HCT116 (cell line): Measurements from ENCODE around the gene TMA7. TPM values are rescaled to one million over a fixed set of nuclear protein-coding genes. Genes with fewer than 3 reads are reported as not detected.

Experiments used
- ATAC-seq: fragments of 200-7000 bp; cut with Tn5 transposase; 2 replicates; pipeline ENCODE4 v1.9.1; 2020; ENCODE audit warnings: mild to moderate bottlenecking, moderate library complexity
- BruUV-seq: library from RNA; stranded (reverse); fragments of 400-500 nt; replicated peaks from 2 replicates; lab custom pipeline; 2021; lab: Mats Ljungman, UMichigan
- CTCF ChIA-PET: fragments of 300-600 bp; sonication (Branson Sonifier 250); formaldehyde crosslinking; loops from one replicate; lab custom pipeline; 2021; ENCODE audit warnings: antibody characterized with exemption; lab: Charles Lee
- POLR2A ChIA-PET: fragments of 300-600, 350-600 bp; sonication (Branson Sonifier 250); formaldehyde crosslinking; loops from one replicate; lab custom pipeline; 2021; ENCODE audit warnings: antibody characterized with exemption; lab: Charles Lee
- RAD21 ChIA-PET, 2 experiments: fragments of 300-600 bp; sonication (Branson Sonifier 250); formaldehyde crosslinking; loops; one replicate each; lab custom pipeline; 2023; ENCODE audit warnings: low total read pairs in 2 of 2; ENCODE audit not compliant: uncharacterized antibody in 2 of 2, unreplicated experiment in 2 of 2, low non-redundant PET in 1 of 2; lab: Charles Lee
- DNase-seq: peaks from one replicate; pipeline ENCODE4 v3.0.0-alpha.2; 2010; ENCODE audit warnings: low read depth, low spot score
- H2AFZ ChIP-seq: fragments of 200-600 bp; shearing (Covaris generic), sonication (generic); 2 replicates; pipeline ENCODE4 v1.6.1; 2017; ENCODE audit warnings: low read depth, mixed run types, mixed read lengths, antibody characterized with exemption, low read length; ENCODE audit not compliant: poor library complexity, severe bottlenecking
- H3K27ac ChIP-seq: 2 replicates; pipeline ENCODE4 v1.5.1; 2012; ENCODE audit warnings: low read depth, low read length
- H3K27me3 ChIP-seq: fragments of 200-600 bp; sonication (generic); 2 replicates; pipeline ENCODE4 v1.6.1; 2016; ENCODE audit warnings: mixed run types, low read length, mixed read lengths; ENCODE audit not compliant: insufficient read depth
- H3K36me3 ChIP-seq, 2 experiments: fragments of 200-500 bp in 1 of 2; fragments of 200-600 bp in 1 of 2; sonication (Bioruptor generic) in 1 of 2; sonication (generic) in 1 of 2; 2 replicates each; pipeline versions ENCODE4 v1.5.1 to v1.6.1; 2014 to 2016; ENCODE audit warnings: low read length in 2 of 2, inconsistent platforms in 1 of 2, mixed read lengths in 1 of 2, mixed run types in 1 of 2; ENCODE audit not compliant: insufficient read depth in 2 of 2, control insufficient read depth in 1 of 2
- H3K4me1 ChIP-seq, 2 experiments: fragments of 200-600 bp in 1 of 2; sonication (generic) in 1 of 2; 2 replicates each; pipeline versions ENCODE4 v1.5.1 to v1.6.1; 2012 to 2017; ENCODE audit warnings: low read length in 2 of 2, inconsistent platforms in 1 of 2, mild to moderate bottlenecking in 1 of 2, mixed read lengths in 1 of 2, mixed run types in 1 of 2, moderate library complexity in 1 of 2; ENCODE audit not compliant: insufficient read depth in 2 of 2, control insufficient read depth in 1 of 2
- H3K4me2 ChIP-seq: fragments of 200-600 bp; sonication (generic); 2 replicates; pipeline ENCODE4 v1.6.1; 2017; ENCODE audit warnings: mixed run types, low read length, mixed read lengths
- H3K4me3 ChIP-seq, 2 experiments: fragments of 200-600 bp in 1 of 2; sonication (generic) in 1 of 2; replicated peaks in 1 of 2; 2 replicates each; pipeline ENCODE4 v1.5.1; 2011 to 2016; ENCODE audit warnings: low read length in 2 of 2, control low read depth in 1 of 2, low read depth in 1 of 2, mild to moderate bottlenecking in 1 of 2, mixed read lengths in 1 of 2, mixed run types in 1 of 2
- H3K79me2 ChIP-seq: fragments of 200-600 bp; sonication (generic); 2 replicates; pipeline ENCODE4 v1.6.1; 2017; ENCODE audit warnings: mild to moderate bottlenecking, mixed run types, low read length, moderate library complexity, mixed read lengths; ENCODE audit not compliant: insufficient read depth
- H3K9ac ChIP-seq: fragments of 200-600 bp; sonication (generic); 2 replicates; pipeline ENCODE4 v1.6.1; 2016; ENCODE audit warnings: low read length, mixed read lengths
- H3K9me2 ChIP-seq: fragments of 200-600 bp; sonication (generic), shearing (Covaris generic); 2 replicates; pipeline ENCODE4 v1.6.1; 2017; ENCODE audit warnings: mixed run types, mild to moderate bottlenecking, moderate library complexity; ENCODE audit not compliant: insufficient read depth
- H3K9me3 ChIP-seq, 2 experiments: fragments of 200-500 bp in 1 of 2; fragments of 200-600 bp in 1 of 2; sonication (Bioruptor generic) in 1 of 2; sonication (generic) in 1 of 2; 2 replicates each; pipeline ENCODE4 v1.6.1; 2014 to 2017; ENCODE audit warnings: low read length in 2 of 2, mixed read lengths in 2 of 2, inconsistent platforms in 1 of 2, low read depth in 1 of 2, mild to moderate bottlenecking in 1 of 2, mixed run types in 1 of 2, moderate library complexity in 1 of 2; ENCODE audit not compliant: control insufficient read depth in 1 of 2, insufficient read depth in 1 of 2
- H4K20me1 ChIP-seq: fragments of 200-600 bp; sonication (generic), shearing (Covaris generic); 2 replicates; pipeline ENCODE4 v1.6.1; 2017; ENCODE audit warnings: mixed run types, mild to moderate bottlenecking, moderate library complexity; ENCODE audit not compliant: insufficient read depth
- ATF3 ChIP-seq: IDR thresholded peaks from 2 replicates; pipeline ENCODE4 v1.6.1; 2012
- CBX3 ChIP-seq: IDR thresholded peaks from 2 replicates; pipeline ENCODE4 v1.6.1; 2012; ENCODE audit warnings: low read depth
- CEBPB ChIP-seq: IDR thresholded peaks from 2 replicates; pipeline ENCODE4 v1.6.1; 2012; ENCODE audit warnings: low read depth
- CTCF ChIP-seq, 3 experiments: fragments of 200-600 bp in 1 of 3; sonication (generic) in 1 of 3; IDR thresholded peaks in 2 of 3; conservative IDR thresholded peaks in 1 of 3; 2 replicates each; pipeline ENCODE4 v1.5.1; 2012 to 2017; ENCODE audit warnings: low read depth in 2 of 3, low read length in 2 of 3, antibody characterized with exemption in 1 of 3, borderline replicate concordance in 1 of 3, control low read depth in 1 of 3, mild to moderate bottlenecking in 1 of 3, mixed read lengths in 1 of 3, mixed run types in 1 of 3, moderate library complexity in 1 of 3; ENCODE audit not compliant: insufficient read depth in 1 of 3
- EGR1 ChIP-seq: IDR thresholded peaks from 2 replicates; pipeline ENCODE4 v1.6.1; 2012; ENCODE audit warnings: low read depth
- ELF1 ChIP-seq: IDR thresholded peaks from 2 replicates; pipeline ENCODE4 v1.6.1; 2012; ENCODE audit warnings: low read depth, borderline replicate concordance
- EZH2 ChIP-seq: fragments of 200-600 bp; sonication (generic); IDR thresholded peaks from 2 replicates; pipeline ENCODE4 v1.6.1; 2017; ENCODE audit warnings: antibody characterized with exemption, mixed run types
- EZH2phosphoT487 ChIP-seq: fragments of 200-600 bp; IDR thresholded peaks from 2 replicates; pipeline ENCODE4 v1.6.1; 2018; ENCODE audit warnings: antibody characterized with exemption, borderline replicate concordance
- FOSL1 ChIP-seq: IDR thresholded peaks from 2 replicates; pipeline ENCODE4 v1.6.1; 2012; ENCODE audit warnings: low read depth
- POLR2A ChIP-seq: IDR thresholded peaks from 2 replicates; pipeline ENCODE4 v1.7.0; 2011; ENCODE audit warnings: borderline replicate concordance; ENCODE audit not compliant: insufficient read depth, insufficient read length; ENCODE audit errors: extremely low read depth
- POLR2AphosphoS5 ChIP-seq: IDR thresholded peaks from 2 replicates; pipeline ENCODE4 v1.6.1; 2011; ENCODE audit warnings: mild to moderate bottlenecking, low read depth, low read length, moderate library complexity
- RAD21 ChIP-seq: IDR thresholded peaks from 2 replicates; pipeline ENCODE4 v1.6.1; 2012; ENCODE audit warnings: low read depth, mild to moderate bottlenecking
- REST ChIP-seq: IDR thresholded peaks from 2 replicates; pipeline ENCODE4 v1.6.1; 2012; ENCODE audit warnings: low read depth
- TCF7L2 ChIP-seq: IDR thresholded peaks from 2 replicates; pipeline ENCODE4 v1.7.0; 2011; ENCODE audit warnings: borderline replicate concordance, inconsistent platforms; ENCODE audit not compliant: insufficient read depth, insufficient read length; ENCODE audit errors: extremely low read depth
- YY1 ChIP-seq: IDR thresholded peaks from 2 replicates; pipeline ENCODE4 v1.6.1; 2011; ENCODE audit warnings: low read length, low read depth, moderate library complexity, mild to moderate bottlenecking; ENCODE audit not compliant: insufficient replicate concordance; ENCODE audit errors: extremely low read depth
- ZFX ChIP-seq: fragments of 450-650 bp; IDR thresholded peaks from 2 replicates; pipeline ENCODE4 v1.6.1; 2017
- ZNF274 ChIP-seq: fragments of 200-500 bp; sonication (Bioruptor generic); IDR thresholded peaks from 2 replicates; pipeline ENCODE4 v1.6.1; 2014; ENCODE audit warnings: mild to moderate bottlenecking, low read depth, low read length, inconsistent platforms
- intact Hi-C: fragments of 100-400 bp; cut with micrococcal nuclease; formaldehyde crosslinking; loops from 2 replicates; pipeline ENCODE4 v1.10.0; 2022
- total RNA-seq: library from RNA; stranded (reverse); gene quantifications from one replicate; pipeline ENCODE4 v1.2.1, GENCODE V29; 2021; ENCODE audit not compliant: unreplicated experiment
- TF ChIP-seq, protein P1 (sequence below): IDR thresholded peaks from 2 replicates; pipeline ENCODE4 v1.6.1; 2012

TMA7 gene
- total RNA-seq, 1 experiment from 2014 or later: 334 TPM

GRCh38 chr3:48478626-48479555, 38.8 kb downstream of the TMA7 start:
- no peaks in the 10 kb centered on the region for H3K27me3 ChIP-seq
- RAD21 ChIA-PET: no interaction called here
- no peak overlapping the region for H3K4me3 ChIP-seq
- H3K4me2 ChIP-seq: no peak overlapping the region
- peaks cover 7 to 10% of the 10 kb centered on the region in 2 experiments; a peak in 3 of 4 replicates for H3K4me1 ChIP-seq
- no peaks in the 10 kb centered on the region for H3K9me3 ChIP-seq
- no peak for ATAC-seq
- POLR2A ChIA-PET: no interaction called here
- TF ChIP-seq ZFX: no peak
- TF ChIP-seq CEBPB: no peak
- TF ChIP-seq EZH2: no peak
- TF ChIP-seq EZH2phosphoT487: no peak
- no peak for TF ChIP-seq ATF3
- TF ChIP-seq, protein P1, sequence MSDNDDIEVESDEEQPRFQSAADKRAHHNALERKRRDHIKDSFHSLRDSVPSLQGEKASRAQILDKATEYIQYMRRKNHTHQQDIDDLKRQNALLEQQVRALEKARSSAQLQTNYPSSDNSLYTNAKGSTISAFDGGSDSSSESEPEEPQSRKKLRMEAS: no peak
- no peak for TF ChIP-seq YY1
- TF ChIP-seq TCF7L2: no peak
- TF ChIP-seq POLR2AphosphoS5: no peak
- TF ChIP-seq CTCF (IDR thresholded peaks at IDR 0.05 in 2 of 3, conservative IDR thresholded peaks at IDR 0.05 in 1 of 3; ENCODE audit: borderline replicate concordance in 1 of 3, insufficient read depth in 1 of 3, low read depth in 2 of 3, low read length in 2 of 3): no peak
- TF ChIP-seq POLR2A: no peak
- TF ChIP-seq RAD21: no peak
- no peak for TF ChIP-seq ZNF274
- TF ChIP-seq CBX3: no peak
- TF ChIP-seq ELF1: no peak
- no peak for TF ChIP-seq EGR1
- no peak for TF ChIP-seq REST
- TF ChIP-seq FOSL1: no peak
- H3K9me2 ChIP-seq: no peaks in the 10 kb centered on the region
- no peaks in the 10 kb centered on the region for H3K36me3 ChIP-seq
- no peak for DNase-seq
- intact Hi-C loops: no loop called here
- H3K27ac ChIP-seq: no peak overlapping the region
- H3K79me2 ChIP-seq: no peaks in the 10 kb centered on the region
- H2AFZ ChIP-seq: no peak overlapping the region
- BruUV-seq: no TSS peak
- no peak overlapping the region for H3K9ac ChIP-seq
- CTCF ChIA-PET: no interaction called here
- H4K20me1 ChIP-seq: no peaks in the 10 kb centered on the region
